ENCODE data around the gene ADCY2. TPM values are rescaled to one million over a fixed set of nuclear protein-coding genes. Genes with fewer than 3 reads are reported as not detected.

ADCY2 gene
- total RNA-seq, 1 experiment from 2014 or later = 31.3 TPM

- no peak for TF ChIP-seq CTCF (conservative IDR thresholded peaks at IDR 0.05)
These were observed 470.3 kb downstream of the ADCY2 start for GRCh38 chr5:7866196-7866595.

More at GRCh38 chr5:7866196-7866595, 470.3 kb downstream of the ADCY2 start:
- H3K4me1 Mint-ChIP-seq = peaks cover 18 to 19% of the 10 kb centered on the region in 2 experiments
- no peaks in the 10 kb centered on the region for H4K20me1 ChIP-seq (ENCODE audit: control insufficient read depth, insufficient read depth, insufficient read length)
- H3K27ac Mint-ChIP-seq = no peak overlapping the region
- H2BK12ac ChIP-seq (ENCODE audit: insufficient read length, low read depth, low read length) = no peak overlapping the region
- no peak overlapping the region for H2BK5ac ChIP-seq (ENCODE audit: insufficient read length, low read length)
- H2BK15ac ChIP-seq (ENCODE audit: low read depth, low read length) = no peak overlapping the region
- no peaks in the 10 kb centered on the region for H3K9me3 Mint-ChIP-seq
- H3K56ac ChIP-seq (ENCODE audit: insufficient read length, low read depth, low read length) = no peak overlapping the region
- H2AFZ ChIP-seq (ENCODE audit: low read length) = no peak overlapping the region
- H3K27ac ChIP-seq (ENCODE audit: insufficient read length, low read depth, low read length) = no peak overlapping the region
- H3K79me2 ChIP-seq (ENCODE audit: insufficient read depth, low read length) = peaks cover 11% of the 10 kb centered on the region; the same call in 1 of the 2 replicates
- no peak overlapping the region for H2BK120ac ChIP-seq (ENCODE audit: low read depth, low read length, poor library complexity, severe bottlenecking)
- H3K36me3 Mint-ChIP-seq (ENCODE audit: insufficient read depth in 1 of 3, low read depth in 3 of 3) = peaks cover 0 to 41% (median 29%) of the 10 kb centered on the region in 3 experiments; a peak in 5 of 7 replicates
- no peaks in the 10 kb centered on the region for H3K9me3 ChIP-seq (ENCODE audit: control insufficient read depth, low read depth, low read length)
- H3K27me3 ChIP-seq (ENCODE audit: insufficient read depth, low read length) = no peaks in the 10 kb centered on the region
- no peak overlapping the region for H4K91ac ChIP-seq (ENCODE audit: insufficient read length, low read depth, low read length)
- no peak overlapping the region for H4K5ac ChIP-seq (ENCODE audit: insufficient read length, low read depth, low read length)
- no peak overlapping the region for H2AK5ac ChIP-seq (ENCODE audit: insufficient read length, low read length)
- H3K14ac ChIP-seq (ENCODE audit: insufficient read depth, low read length) = no peak overlapping the region
- no peak overlapping the region for H3K4me2 ChIP-seq (ENCODE audit: insufficient read depth, insufficient read length, low read length)
- H3K18ac ChIP-seq (ENCODE audit: insufficient read length, low read depth, low read length) = no peak overlapping the region
- H3K23ac ChIP-seq (ENCODE audit: insufficient read length, low read depth, low read length) = no peak overlapping the region
- no peak overlapping the region for H3K4ac ChIP-seq (ENCODE audit: low read depth, low read length)
- DNase-seq = no peak
- no CpG with 5 or more reads among the region's 2 CpGs for WGBS (ENCODE audit: extremely low coverage, insufficient read length, low lambda C conversion rate)
- no peaks in the 10 kb centered on the region for H3K79me1 ChIP-seq (ENCODE audit: insufficient read depth, low read depth, low read length, poor library complexity, severe bottlenecking)
- H3K4me3 Mint-ChIP-seq = no peak overlapping the region
- no peak overlapping the region for H3T11ph ChIP-seq (ENCODE audit: low read length)
- H3K4me1 ChIP-seq (ENCODE audit: insufficient read depth, low read length) = no peaks in the 10 kb centered on the region
- no peak overlapping the region for H3K9ac ChIP-seq (ENCODE audit: extremely low read depth, insufficient read length, low read length)
- H3K27me3 Mint-ChIP-seq (ENCODE audit: low read depth) = no peaks in the 10 kb centered on the region
- no peak overlapping the region for H4K8ac ChIP-seq (replicated peaks; ENCODE audit: insufficient read length, low read depth, low read length)
- H3K23me2 ChIP-seq (ENCODE audit: insufficient read length, low read depth, low read length, poor library complexity, severe bottlenecking) = peaks cover 4% of the 10 kb centered on the region
- no peak overlapping the region for H2BK20ac ChIP-seq (ENCODE audit: low read depth, low read length, poor library complexity, severe bottlenecking)

All from H9 (cell line).